ENCODE measurements around the gene GPR6. TPM values are rescaled to one million over a fixed set of nuclear protein-coding genes. Genes with fewer than 3 reads are reported as not detected.

The GPR6 gene
- total and polyA plus RNA-seq, 2 donors (not counting 1 experiment from before 2014, with no cell fraction given) = not detected

DNA sequence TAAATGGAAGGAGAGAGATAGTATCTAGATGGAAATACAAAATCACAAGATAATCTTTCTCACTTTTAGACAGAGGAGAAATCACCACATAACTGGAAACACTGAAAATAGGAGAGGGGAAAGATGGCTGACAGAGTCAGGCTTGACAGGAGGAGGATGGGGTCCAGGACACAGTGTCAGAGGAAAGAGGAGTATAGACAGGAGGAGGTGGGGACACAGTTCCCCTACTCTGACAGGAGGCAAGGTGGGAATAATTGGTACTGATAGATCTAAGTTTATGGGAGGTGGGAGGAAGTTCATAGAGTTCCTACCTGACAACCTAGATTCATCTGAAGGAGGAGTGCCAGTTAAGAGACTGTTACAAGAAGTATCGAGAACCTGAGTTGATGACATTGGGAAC lies 9.1 kb downstream of the GPR6 start:
- H3K27me3 Mint-ChIP-seq = peaks cover 38% of the 10 kb centered on the region
- Histone ChIP-seq H3K27ac (ENCODE audit: low read length in 2 of 2) (no peak overlapping the region), H3K79me2 (ENCODE audit: control insufficient read depth, insufficient read depth, low read length) (no peaks in the 10 kb centered on the region), H2AFZ (ENCODE audit: insufficient read depth, low read depth, low read length, poor library complexity, severe bottlenecking) (no peak overlapping the region), H4K20me1 (ENCODE audit: control insufficient read depth, insufficient read depth, low read length, poor library complexity, severe bottlenecking) (no peaks in the 10 kb centered on the region), H3K4me3 (ENCODE audit: control extremely low read depth in 1 of 5, extremely low read depth in 1 of 5, insufficient read depth in 1 of 5, low read depth in 2 of 5, low read length in 4 of 5) (no peak overlapping the region), H3K4me1 (ENCODE audit: control insufficient read depth in 2 of 2, insufficient read depth in 2 of 2, low read length in 2 of 2) (no peaks in the 10 kb centered on the region), H3K36me3 (replicated peaks in 1 of 2; ENCODE audit: control extremely low read depth in 1 of 2, control insufficient read depth in 1 of 2, extremely low read depth in 1 of 2, insufficient read depth in 2 of 2, low read length in 1 of 2) (no peaks in the 10 kb centered on the region), H3K9me3 (ENCODE audit: control extremely low read depth in 1 of 3, control insufficient read depth in 2 of 3, insufficient read depth in 1 of 3, low read length in 2 of 3) (no peaks in the 10 kb centered on the region), H3K9ac (ENCODE audit: low read length) (no peak overlapping the region), H3K27me3 (replicated peaks in 1 of 4; ENCODE audit: control extremely low read depth in 1 of 4, control insufficient read depth in 3 of 4, insufficient read depth in 4 of 4, low read length in 3 of 4) (peaks cover 0 to 15% (median 6%) of the 10 kb centered on the region in 4 experiments), H3K4me2 (replicated peaks; ENCODE audit: low read depth, low read length, poor library complexity, severe bottlenecking) (no peak overlapping the region)
- no peak for ATAC-seq (ENCODE audit: low read depth)
- no peak overlapping the region for H3K4me3 Mint-ChIP-seq
- no peaks in the 10 kb centered on the region for H3K9me3 Mint-ChIP-seq (ENCODE audit: insufficient read depth)
- H3K4me1 Mint-ChIP-seq = no peaks in the 10 kb centered on the region
- H3K27ac Mint-ChIP-seq = no peak overlapping the region
- TF ChIP-seq, protein P1, sequence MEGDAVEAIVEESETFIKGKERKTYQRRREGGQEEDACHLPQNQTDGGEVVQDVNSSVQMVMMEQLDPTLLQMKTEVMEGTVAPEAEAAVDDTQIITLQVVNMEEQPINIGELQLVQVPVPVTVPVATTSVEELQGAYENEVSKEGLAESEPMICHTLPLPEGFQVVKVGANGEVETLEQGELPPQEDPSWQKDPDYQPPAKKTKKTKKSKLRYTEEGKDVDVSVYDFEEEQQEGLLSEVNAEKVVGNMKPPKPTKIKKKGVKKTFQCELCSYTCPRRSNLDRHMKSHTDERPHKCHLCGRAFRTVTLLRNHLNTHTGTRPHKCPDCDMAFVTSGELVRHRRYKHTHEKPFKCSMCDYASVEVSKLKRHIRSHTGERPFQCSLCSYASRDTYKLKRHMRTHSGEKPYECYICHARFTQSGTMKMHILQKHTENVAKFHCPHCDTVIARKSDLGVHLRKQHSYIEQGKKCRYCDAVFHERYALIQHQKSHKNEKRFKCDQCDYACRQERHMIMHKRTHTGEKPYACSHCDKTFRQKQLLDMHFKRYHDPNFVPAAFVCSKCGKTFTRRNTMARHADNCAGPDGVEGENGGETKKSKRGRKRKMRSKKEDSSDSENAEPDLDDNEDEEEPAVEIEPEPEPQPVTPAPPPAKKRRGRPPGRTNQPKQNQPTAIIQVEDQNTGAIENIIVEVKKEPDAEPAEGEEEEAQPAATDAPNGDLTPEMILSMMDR (IDR thresholded peaks at IDR 0.05) = no peak
- no peak for TF ChIP-seq EZH2 (IDR thresholded peaks at IDR 0.05; ENCODE audit: borderline replicate concordance, insufficient read depth, low read depth, low read length, poor library complexity, severe bottlenecking)
- ChIA-PET CTCF (interaction anchor here (0.7 kb wide), 1 partner anchor 195 kb away, joined by 3 read pairs; no protein-coding TSS in a partner anchor), POLR2A (no interaction called here)
- no peak for DNase-seq
- intact Hi-C loops (cut with micrococcal nuclease) = no loop called here
- no CpG with 5 or more reads among the region's 1 CpG for WGBS (ENCODE audit: insufficient coverage)

DNA sequence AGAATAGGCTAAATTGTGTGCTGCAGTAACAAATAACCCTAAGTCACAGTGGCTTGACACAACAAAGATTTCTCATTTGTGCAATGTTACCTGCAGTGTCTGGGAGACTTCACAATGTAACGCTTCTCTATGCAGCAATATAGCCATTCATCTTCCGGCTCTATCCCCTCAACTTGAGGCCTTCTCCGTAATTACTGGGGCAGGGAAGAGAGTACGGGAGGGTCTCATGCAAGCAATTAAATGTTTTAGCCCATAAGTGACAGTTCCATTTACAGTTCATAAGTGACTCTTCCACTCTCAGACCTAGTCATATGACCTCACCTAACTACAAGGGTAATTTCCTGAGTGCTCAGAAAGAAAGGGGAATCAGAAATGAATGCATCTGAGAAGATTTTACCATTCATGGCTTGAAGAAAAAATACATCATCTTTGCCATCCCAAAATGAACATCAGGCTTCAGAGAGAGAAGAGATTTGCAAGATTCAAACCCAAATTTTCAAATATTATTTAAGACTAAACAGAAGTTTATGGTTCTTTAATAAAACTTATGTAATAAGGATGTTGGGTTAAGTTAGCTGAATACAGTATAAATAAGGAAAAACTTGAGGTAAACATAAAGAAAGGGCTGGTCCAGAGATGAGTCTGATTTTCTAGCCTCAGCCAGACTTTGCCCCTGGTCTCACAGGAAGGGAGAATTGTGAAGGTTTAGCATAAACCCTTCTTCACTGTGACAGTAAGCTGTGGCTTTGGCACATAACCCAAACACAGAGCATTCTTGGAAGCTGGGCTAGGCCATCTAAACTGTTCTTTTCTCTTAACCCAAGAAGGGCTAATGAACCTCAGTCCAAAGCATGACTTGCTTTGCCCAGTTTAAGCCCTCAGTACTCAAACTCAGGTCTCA lies 13.3 kb downstream of the GPR6 start:
- Mint-ChIP-seq H3K27ac (no peak overlapping the region), H3K9me3 (ENCODE audit: insufficient read depth) (no peaks in the 10 kb centered on the region), H3K27me3 (peaks cover 31% of the 10 kb centered on the region), H3K4me1 (no peaks in the 10 kb centered on the region), H3K4me3 (no peak overlapping the region)
- H2AFZ ChIP-seq (ENCODE audit: insufficient read depth, low read depth, low read length, poor library complexity, severe bottlenecking) = no peak overlapping the region
- H3K9ac ChIP-seq (ENCODE audit: low read length) = no peak overlapping the region
- TF ChIP-seq EZH2 (IDR thresholded peaks at IDR 0.05; ENCODE audit: borderline replicate concordance, insufficient read depth, low read depth, low read length, poor library complexity, severe bottlenecking) = no peak
- TF ChIP-seq, protein P1 (IDR thresholded peaks at IDR 0.05) = no peak
- no peaks in the 10 kb centered on the region for H3K79me2 ChIP-seq (ENCODE audit: control insufficient read depth, insufficient read depth, low read length)
- H3K27me3 ChIP-seq (replicated peaks in 1 of 4; ENCODE audit: control extremely low read depth in 1 of 4, control insufficient read depth in 3 of 4, insufficient read depth in 4 of 4, low read length in 3 of 4) = peaks cover 0 to 10% (median 3%) of the 10 kb centered on the region in 4 experiments
- WGBS (ENCODE audit: insufficient coverage) = 100% methylated on average over 1 of the region's 4 CpGs
- H3K4me3 ChIP-seq (ENCODE audit: control extremely low read depth in 1 of 5, extremely low read depth in 1 of 5, insufficient read depth in 1 of 5, low read depth in 2 of 5, low read length in 4 of 5) = no peak overlapping the region
- H4K20me1 ChIP-seq (ENCODE audit: control insufficient read depth, insufficient read depth, low read length, poor library complexity, severe bottlenecking) = no peaks in the 10 kb centered on the region
- no peak overlapping the region for H3K27ac ChIP-seq (ENCODE audit: low read length in 2 of 2)
- no peak overlapping the region for H3K4me2 ChIP-seq (replicated peaks; ENCODE audit: low read depth, low read length, poor library complexity, severe bottlenecking)
- H3K36me3 ChIP-seq (replicated peaks in 1 of 2; ENCODE audit: control extremely low read depth in 1 of 2, control insufficient read depth in 1 of 2, extremely low read depth in 1 of 2, insufficient read depth in 2 of 2, low read length in 1 of 2) = no peaks in the 10 kb centered on the region
- H3K9me3 ChIP-seq (ENCODE audit: control extremely low read depth in 1 of 3, control insufficient read depth in 2 of 3, insufficient read depth in 1 of 3, low read length in 2 of 3) = no peaks in the 10 kb centered on the region
- ATAC-seq (ENCODE audit: low read depth) (no peak), DNase-seq (no peak)
- intact Hi-C loops (cut with micrococcal nuclease) = no loop called here
- H3K4me1 ChIP-seq (ENCODE audit: control insufficient read depth in 2 of 2, insufficient read depth in 2 of 2, low read length in 2 of 2) = no peaks in the 10 kb centered on the region
- POLR2A ChIA-PET = no interaction called here
- CTCF ChIA-PET = no interaction called here
